Right kidney (tissue), 1 donor: ENCODE results near the gene SPZ1.
"Not testable (repeated sequence)": the region's sequence is repeated elsewhere in the genome, so short reads cannot be mapped to it uniquely, and the experiment has no call there.

ENCODE experiments used
- DNase-seq: peaks from one replicate; pipeline ENCODE4 v3.0.0-alpha.2; 2016

Gene SPZ1

GRCh38 chr5:80339116-80339515 is 19.3 kb downstream of the SPZ1 start:
- DNase-seq = no peak

GRCh38 chr5:80341016-80341775 is 21.4 kb downstream of the SPZ1 start:
- DNase-seq = no peak

GRCh38 chr5:80343067-80343466 is 23.3 kb downstream of the SPZ1 start:
- no peak for DNase-seq

- no peak for DNase-seq
Measured at GRCh38 chr5:80346055-80346454, 26.3 kb downstream of the SPZ1 start.

GRCh38 chr5:80348171-80348570 is 28.4 kb downstream of the SPZ1 start:
- DNase-seq = no peak

GRCh38 chr5:80351019-80351418 is 31.2 kb downstream of the SPZ1 start:
- DNase-seq = not testable (repeated sequence)

- DNase-seq = no peak
Measured at GRCh38 chr5:80355686-80356085, 35.9 kb downstream of the SPZ1 start.

GRCh38 chr5:80357671-80358070 is 37.9 kb downstream of the SPZ1 start:
- no peak for DNase-seq

- no peak for DNase-seq
Measured at GRCh38 chr5:80360914-80361444, 41.2 kb downstream of the SPZ1 start.

- no peak for DNase-seq
Measured at GRCh38 chr5:80364892-80365291, 45.1 kb downstream of the SPZ1 start.

GRCh38 chr5:80368661-80369480 is 49.1 kb downstream of the SPZ1 start:
- DNase-seq = no peak

GRCh38 chr5:80369521-80369920 is 49.7 kb downstream of the SPZ1 start:
- DNase-seq = no peak

GRCh38 chr5:80370390-80370789 is 50.6 kb downstream of the SPZ1 start:
- no peak for DNase-seq
